ENCODE results near the gene GTPBP2. TPM values are rescaled to one million over a fixed set of nuclear protein-coding genes. Genes with fewer than 3 reads are reported as not detected.

GTPBP2 gene
- total and polyA plus RNA-seq, 10 of the 15 experiments (the other 5 are each of a cell fraction or from before 2014, with no cell fraction given): 5.9 to 63.4 (median 39.8) TPM

- ATAC-seq (peak; percentile 43), FAIRE-seq (no peak), DNase-seq (ENCODE audit: low read depth, low spot score) (no peak)
- H3K4me2 ChIP-seq (ENCODE audit: control insufficient read depth, insufficient read depth): no peak overlapping the region
- peaks cover 29% of the 10 kb centered on the region for H3K79me2 ChIP-seq (ENCODE audit: control insufficient read depth, insufficient read depth, low read length)
- intact Hi-C loops (cut with micrococcal nuclease; ENCODE audit: unreplicated experiment): no loop called here
- H2AFZ ChIP-seq (ENCODE audit: control insufficient read depth, low read depth, low read length): no peak overlapping the region
- H4K20me1 ChIP-seq (ENCODE audit: control insufficient read depth, insufficient read depth): no peaks in the 10 kb centered on the region
- no peaks in the 10 kb centered on the region; the same call in 1 of the 2 replicates for H3K4me1 ChIP-seq (ENCODE audit: control insufficient read depth, insufficient read depth, low read length)
- no peaks in the 10 kb centered on the region for H3K27me3 ChIP-seq (replicated peaks in 1 of 2; ENCODE audit: control insufficient read depth in 2 of 2, insufficient read depth in 2 of 2, low read length in 1 of 2)
- 60% methylated on average over 5 of the region's 5 CpGs for WGBS (ENCODE audit: insufficient coverage, insufficient replicate concordance, low lambda C conversion rate, missing lambda C conversion rate)
- no peak overlapping the region for H3K9ac ChIP-seq (ENCODE audit: control insufficient read depth, insufficient read depth, low read length)
- H3K27ac ChIP-seq (ENCODE audit: control insufficient read depth, insufficient read depth): no peak overlapping the region; the same call in 1 of the 2 replicates
- BruUV-seq (replicated peaks): no TSS peak
- no peaks in the 10 kb centered on the region for H3K9me3 ChIP-seq (replicated peaks; ENCODE audit: control insufficient read depth, insufficient read depth, low read length)
- H3K4me3 ChIP-seq: no peak overlapping the region
- ChIA-PET SMC1A (ENCODE audit: uncharacterized antibody, unreplicated experiment) (interaction anchor here (0.8 to 1.3 kb wide), 6 partner anchors 8 to 52 kb away, joined by 3 read pairs; no protein-coding TSS in a partner anchor), RAD21 (ENCODE audit: unreplicated experiment) (interaction anchor here (0.5 to 1.2 kb wide), 2 partner anchors 29 to 999 kb away, joined by 3 to 4 read pairs; no protein-coding TSS in a partner anchor), POLR2A (interaction anchor here (0.5 to 1.1 kb wide), 6 partner anchors 26 to 642 kb away, joined by 3 to 4 read pairs (median 3); partner anchors contain the start of genes CNPY3 and CUL9), CTCF (interaction anchor here (1.3 to 1.8 kb wide), 2 partner anchors 15 to 26 kb away, joined by 3 to 4 read pairs; no protein-coding TSS in a partner anchor)
- in situ Hi-C loops (cut with MboI): no loop called here
- peaks cover 6 to 32% of the 10 kb centered on the region in 2 experiments for H3K36me3 ChIP-seq (ENCODE audit: control insufficient read depth in 2 of 2, insufficient read depth in 2 of 2, low read length in 1 of 2)
- TF ChIP-seq ZNF622 (IDR thresholded peaks at IDR 0.05) (no peak), NFIC (IDR thresholded peaks at IDR 0.05; ENCODE audit: low read depth, low read length) (peak; percentile 63; the same call in 1 of the 2 replicates), MEF2B (IDR thresholded peaks at IDR 0.05; ENCODE audit: partially characterized antibody, poor library complexity, severe bottlenecking) (no peak), ZBED1 (IDR thresholded peaks at IDR 0.05; ENCODE audit: borderline replicate concordance) (0 out of 2 replicates have a peak, but pooled peaks have one; percentile 68), RELB (IDR thresholded peaks at IDR 0.05; ENCODE audit: low read depth) (no peak), JUNB (IDR thresholded peaks at IDR 0.05) (peak; percentile 98), BRCA1 (IDR thresholded peaks at IDR 0.05; ENCODE audit: low read depth, low read length) (no peak), CEBPB (IDR thresholded peaks at IDR 0.05; ENCODE audit: borderline replicate concordance in 1 of 2, low read depth in 2 of 2, low read length in 2 of 2) (peak; percentile 52 to 91; a peak in 2 of 4 replicates), STAT3 (IDR thresholded peaks at IDR 0.05; ENCODE audit: low read depth, low read length) (no peak), CREM (IDR thresholded peaks at IDR 0.05; ENCODE audit: low read depth) (peak; percentile 85), USF1 (IDR thresholded peaks at IDR 0.05; ENCODE audit: borderline replicate concordance, extremely low read length, insufficient read depth, low read depth, low read length) (no peak), TBL1XR1 (IDR thresholded peaks at IDR 0.05; ENCODE audit: low read depth, low read length) (no peak), MYC (IDR thresholded peaks at IDR 0.05; ENCODE audit: insufficient read depth, insufficient read length, insufficient replicate concordance, low read length, severe bottlenecking) (no peak), MLLT1 (IDR thresholded peaks at IDR 0.05) (no peak), SREBF2 (IDR thresholded peaks at IDR 0.05; ENCODE audit: low read length) (no peak), ZBTB11 (CRISPR knock-in tag; IDR thresholded peaks at IDR 0.05) (no peak)
Observed at GRCh38 chr6:43570876-43571441, 58.1 kb downstream of the GTPBP2 start.

Measured in GM12878 (cell line).